HG02571 (cell line): Measurements from ENCODE around the gene CENPK.
"Not testable (repeated sequence)": the region's sequence is repeated elsewhere in the genome, so short reads cannot be mapped to it uniquely, and the experiment has no call there.

Experiments
- ATAC-seq: cut with Tn5 transposase; IDR thresholded peaks from one replicate; pipeline ENCODE4 v1.9.1; 2021; ENCODE audit warnings: mild to moderate bottlenecking, moderate library complexity; ENCODE audit not compliant: unreplicated experiment

The CENPK gene, protein sequence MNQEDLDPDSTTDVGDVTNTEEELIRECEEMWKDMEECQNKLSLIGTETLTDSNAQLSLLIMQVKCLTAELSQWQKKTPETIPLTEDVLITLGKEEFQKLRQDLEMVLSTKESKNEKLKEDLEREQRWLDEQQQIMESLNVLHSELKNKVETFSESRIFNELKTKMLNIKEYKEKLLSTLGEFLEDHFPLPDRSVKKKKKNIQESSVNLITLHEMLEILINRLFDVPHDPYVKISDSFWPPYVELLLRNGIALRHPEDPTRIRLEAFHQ

DNA sequence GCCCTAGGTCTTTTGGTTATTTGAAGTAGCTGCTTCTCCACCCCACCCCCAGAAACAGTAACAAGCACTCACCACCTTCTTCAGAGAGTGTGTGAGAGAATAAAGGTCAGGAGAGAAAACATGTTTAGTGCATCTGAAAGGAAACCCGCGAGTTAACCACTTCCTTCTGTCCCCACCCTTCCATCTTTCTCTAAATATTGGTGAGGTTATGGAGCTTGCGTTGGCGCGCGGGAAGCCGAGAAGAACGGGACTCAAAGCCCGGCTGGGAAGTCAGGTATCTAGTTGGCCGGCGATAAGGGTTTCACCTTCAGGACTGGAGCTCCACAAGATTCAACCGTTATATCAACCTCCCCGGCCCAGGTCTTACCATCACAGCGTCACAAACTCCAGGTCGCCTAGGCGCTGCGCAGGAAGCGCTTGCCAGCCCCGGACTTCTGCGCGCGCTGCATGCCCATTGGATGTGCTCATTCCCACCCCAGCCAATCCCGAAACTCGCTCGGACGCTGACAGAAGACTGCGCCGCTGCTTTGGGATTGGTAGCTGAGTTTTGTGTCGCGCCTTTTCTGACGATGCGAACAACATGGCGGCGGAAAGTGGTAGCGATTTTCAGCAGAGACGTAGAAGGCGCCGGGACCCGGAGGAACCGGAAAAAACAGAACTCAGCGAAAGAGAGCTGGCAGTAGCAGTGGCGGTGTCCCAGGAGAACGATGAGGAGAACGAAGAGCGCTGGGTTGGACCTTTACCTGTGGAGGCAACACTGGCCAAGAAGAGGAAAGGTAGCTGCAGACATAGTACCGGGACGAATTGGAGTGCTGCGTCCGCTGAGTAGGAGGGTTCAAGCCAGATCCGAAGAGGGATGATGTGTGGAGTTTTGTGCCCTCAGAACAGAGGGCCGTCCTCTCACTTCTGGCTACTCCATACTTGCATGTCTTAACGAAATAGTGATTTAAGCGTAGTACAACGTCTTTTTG, at the start of gene CENPK, which contains the start of gene PPWD1:
TSS of gene CENPK (minus strand) at position 438 of the 971 bp plus-strand sequence. CDS start 8,261 bp downstream, outside the sequence.
TSS of gene PPWD1 (plus strand) at position 566 of the 971 bp plus-strand sequence. CDS start at position 581, 15 bp downstream.
- peak; percentile 99 for ATAC-seq

DNA sequence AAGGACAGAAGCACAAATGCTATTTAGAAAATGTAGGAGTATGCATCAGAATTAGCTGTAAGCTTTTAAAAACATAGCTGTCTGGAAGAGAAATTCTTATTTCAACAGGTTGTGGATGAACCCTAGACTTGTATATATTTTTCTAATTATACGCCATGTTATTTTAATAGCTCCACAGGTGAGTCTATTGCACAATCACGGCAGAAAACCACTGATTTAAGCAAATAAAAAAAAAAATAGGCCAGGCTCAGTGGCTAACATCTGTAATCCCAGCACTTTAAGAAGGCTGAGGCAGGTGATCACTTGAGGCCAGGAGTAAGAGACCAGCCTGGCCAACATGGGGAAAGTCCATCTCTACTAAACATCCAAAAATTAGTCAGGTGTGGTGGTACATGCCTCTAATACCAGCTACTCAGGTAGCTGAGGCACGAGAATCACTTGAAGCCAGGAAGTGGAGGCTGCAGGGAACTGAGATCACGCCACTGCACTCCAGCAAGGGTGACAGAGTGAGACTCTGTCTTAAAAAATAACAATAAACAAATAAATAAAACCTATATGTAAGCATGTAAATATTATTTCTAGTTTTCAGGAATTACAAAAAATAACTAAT, 49.4 kb upstream of the CENPK start:
- no peak for ATAC-seq

- no peak for ATAC-seq
These were observed 48.6 kb upstream of the CENPK start for GRCh38 chr5:65611524-65611923.

- ATAC-seq = not testable (repeated sequence)
These were observed 38.8 kb upstream of the CENPK start for GRCh38 chr5:65601761-65602160.

GRCh38 chr5:65588694-65589093, 25.7 kb upstream of the CENPK start:
- ATAC-seq = no peak

DNA sequence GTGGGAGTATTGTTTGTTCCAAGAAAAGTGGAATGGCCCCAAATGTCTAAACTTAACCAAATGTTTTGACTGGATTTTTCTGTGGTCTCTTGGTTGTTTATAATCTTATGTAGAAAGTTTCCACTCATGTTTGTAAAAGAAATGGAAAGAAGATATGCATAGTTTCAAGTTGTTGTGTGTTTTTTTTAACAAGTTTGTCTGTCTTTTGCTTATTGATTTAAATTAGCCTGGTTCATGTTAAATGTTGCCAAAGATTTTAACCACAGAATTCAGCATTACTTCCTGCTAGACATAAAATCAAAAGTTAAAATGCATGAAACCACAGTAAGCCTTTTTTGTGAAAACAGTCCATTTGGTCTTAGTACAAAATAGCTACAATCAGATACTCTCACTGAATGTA, 14.2 kb upstream of the CENPK start:
- ATAC-seq = no peak

DNA sequence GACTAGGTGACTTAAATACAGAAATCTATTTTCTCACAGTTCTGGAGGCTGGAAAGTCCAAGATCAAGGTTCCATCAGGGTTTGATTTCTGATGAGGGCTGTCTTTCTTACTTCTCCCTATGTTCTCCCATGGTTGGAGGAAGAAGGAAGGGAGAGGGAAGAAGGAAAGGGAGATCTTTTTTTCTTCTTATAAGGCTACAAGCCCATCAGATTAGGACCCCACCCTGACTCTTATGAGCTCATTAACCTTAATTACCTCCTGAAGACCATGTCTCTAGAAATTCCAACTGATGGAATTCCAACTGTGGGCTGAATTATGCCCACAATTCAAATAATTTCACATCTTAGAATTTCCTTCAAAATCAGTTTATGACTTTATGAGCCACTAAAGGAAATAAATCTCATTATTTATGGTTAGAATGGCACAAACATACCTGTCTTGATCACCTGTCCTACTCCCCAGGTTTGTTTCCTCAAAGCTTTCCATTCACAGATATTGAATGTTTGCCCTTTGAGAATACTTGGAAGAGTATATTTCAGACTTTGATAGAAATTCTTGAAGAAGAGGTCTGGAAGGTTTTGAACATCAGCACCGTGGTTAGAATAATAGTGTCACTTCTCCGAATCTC, 7.7 kb upstream of the CENPK start:
- no peak for ATAC-seq

DNA sequence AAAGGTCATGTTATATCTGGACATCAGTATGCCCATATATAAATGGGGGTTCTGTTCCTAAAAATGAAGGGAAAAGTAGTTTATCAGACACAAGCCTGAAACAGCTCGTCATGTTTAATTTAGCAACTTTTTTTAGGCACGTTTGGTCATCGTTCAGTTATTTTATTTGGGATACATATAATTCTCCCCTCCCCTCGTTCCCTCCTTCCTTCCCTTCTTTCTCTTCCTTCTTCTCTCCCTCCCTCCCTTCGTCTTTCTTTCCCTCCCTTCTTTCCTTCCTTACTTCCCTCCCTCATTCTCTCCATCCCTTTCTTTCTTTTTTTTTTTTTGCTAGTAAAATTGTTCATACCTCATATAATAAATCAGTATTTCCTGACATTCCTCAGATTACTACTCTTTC, 3.5 kb upstream of the CENPK start:
- no peak for ATAC-seq

DNA sequence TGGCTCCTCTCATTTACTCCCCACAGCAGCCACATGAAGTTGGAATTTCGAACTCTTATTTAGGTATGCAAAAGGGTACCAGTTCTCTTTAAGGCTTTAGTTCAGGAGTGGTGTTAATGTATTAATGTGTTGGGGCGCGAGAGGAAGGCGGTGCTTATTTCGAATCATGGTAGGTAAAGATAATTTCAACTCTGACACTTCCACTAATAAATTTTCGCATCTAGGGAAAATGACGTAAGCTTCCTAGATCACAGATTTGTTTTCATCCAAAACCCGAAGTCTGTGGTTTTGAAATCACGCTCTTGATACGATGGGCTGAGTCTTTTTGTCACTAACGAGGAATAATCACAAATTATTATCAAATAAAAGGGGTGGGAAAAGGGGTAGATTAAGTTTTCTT, 809 bp upstream of the CENPK start:
- ATAC-seq = no peak

DNA sequence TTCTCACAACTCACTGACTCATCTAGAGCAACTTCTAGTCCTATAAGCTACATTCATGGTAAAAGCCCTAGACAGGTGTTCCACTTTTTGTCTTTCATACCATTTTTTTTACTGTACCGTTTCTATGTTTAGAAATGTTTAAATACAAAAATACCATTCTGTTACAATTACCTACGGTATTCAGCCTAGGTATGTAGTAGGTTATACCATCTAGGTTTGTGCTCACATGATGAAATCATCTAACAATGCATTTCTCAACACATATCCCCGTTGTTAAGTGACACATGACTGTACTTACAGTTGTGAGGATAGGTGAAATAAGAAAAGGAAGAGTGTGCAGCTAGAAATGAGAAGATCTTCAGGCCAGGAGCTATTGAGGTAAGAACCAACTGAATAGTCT, 6.2 kb downstream of the CENPK start:
- ATAC-seq = no peak

DNA sequence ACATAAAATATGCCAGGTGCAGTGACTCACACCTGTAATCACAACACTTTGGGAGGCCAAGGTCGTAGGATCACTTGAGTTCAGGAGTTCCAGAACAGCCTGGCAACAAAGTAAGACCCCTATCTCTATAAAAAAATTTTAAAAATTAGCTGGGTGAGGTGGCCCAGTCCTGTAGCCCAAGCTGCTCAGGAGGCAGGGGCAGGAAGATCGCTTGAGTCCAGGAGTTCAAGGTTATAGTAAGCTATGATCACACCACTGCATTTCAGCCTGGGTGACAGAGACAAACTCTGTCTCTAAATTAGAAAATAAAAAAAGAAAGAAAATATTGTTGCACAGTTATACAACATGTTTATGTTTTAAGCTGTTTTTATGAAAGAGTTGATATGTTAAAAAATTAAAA, 6.8 kb downstream of the CENPK start:
- no peak for ATAC-seq

DNA sequence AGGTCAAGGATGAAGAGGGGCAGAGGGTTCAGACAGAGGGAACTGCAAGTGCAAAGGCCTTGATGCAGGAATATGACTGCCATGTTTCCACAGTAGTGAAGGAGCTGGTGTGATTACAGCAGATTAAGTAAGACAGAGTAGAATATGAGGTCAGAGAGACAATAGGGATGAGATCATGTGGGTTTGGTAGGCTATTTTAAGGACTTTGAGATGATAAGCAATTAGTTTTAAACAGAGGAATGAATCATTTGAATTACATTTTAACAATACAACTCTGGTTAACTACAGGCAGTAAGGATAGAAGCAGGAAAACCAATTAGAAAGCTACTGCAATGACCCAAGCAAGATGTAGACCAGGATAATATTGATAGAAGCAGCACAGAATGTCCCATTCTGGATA, 7.7 kb downstream of the CENPK start:
- ATAC-seq = no peak

DNA sequence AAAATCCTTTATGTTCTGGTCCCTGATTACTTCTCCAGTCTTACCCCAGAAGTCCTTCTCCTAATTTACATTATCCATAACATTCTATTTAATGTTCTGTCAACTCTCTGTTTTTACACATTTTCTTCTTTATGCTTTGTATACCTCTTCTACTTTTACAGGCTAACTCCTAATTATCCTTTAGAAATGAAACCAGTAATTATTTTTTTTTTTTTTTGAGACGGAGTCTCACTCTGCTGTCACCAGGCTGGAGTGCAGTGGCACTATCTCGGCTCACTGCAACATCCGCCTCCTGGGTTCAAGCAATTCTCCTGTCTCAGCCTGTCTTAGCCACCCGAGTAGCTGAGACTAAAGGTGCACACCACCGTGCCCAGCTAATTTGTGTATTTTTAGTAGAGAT, 9.0 kb downstream of the CENPK start:
- no peak for ATAC-seq

DNA sequence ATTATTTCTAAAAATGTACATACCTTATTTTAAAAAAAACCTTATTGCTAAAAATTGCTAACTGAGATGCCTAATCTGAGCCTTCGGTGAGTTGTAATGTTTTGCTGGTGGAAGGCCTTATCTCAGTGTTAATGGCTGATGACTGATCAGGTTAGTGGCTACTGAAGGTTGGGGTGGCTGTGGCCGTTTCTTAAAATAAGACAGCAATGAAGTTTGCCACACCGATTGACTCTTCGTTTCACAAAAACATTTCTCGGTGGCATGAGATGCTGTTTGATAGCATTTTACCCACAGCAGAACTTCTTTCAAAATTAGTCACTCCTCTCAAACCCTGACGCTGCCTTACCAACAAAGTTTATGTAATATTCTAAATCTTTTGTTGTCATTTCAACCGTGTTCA, 14.7 kb downstream of the CENPK start:
- ATAC-seq = no peak

DNA sequence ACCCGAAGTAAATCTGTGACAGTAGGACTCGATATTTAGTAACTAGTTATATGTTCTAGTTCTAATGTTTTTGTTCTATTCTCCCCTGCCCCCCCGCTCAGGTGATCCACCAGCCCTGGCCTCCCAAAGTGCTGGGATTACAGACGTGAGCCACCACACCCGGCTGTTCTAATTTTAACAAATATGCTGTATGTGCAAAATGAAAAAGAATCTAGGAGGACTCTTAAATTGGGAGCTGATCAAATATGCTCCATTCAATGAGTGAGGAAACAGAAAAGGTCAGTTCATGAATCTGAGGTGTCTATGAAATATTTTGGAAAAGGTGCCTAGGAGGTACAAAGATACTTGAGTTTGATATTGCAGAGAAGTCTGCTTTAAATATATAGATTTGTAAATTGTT, 16.8 kb downstream of the CENPK start:
- no peak for ATAC-seq

- ATAC-seq = no peak
These were observed 18.5 kb downstream of the CENPK start for GRCh38 chr5:65544473-65544872.

DNA sequence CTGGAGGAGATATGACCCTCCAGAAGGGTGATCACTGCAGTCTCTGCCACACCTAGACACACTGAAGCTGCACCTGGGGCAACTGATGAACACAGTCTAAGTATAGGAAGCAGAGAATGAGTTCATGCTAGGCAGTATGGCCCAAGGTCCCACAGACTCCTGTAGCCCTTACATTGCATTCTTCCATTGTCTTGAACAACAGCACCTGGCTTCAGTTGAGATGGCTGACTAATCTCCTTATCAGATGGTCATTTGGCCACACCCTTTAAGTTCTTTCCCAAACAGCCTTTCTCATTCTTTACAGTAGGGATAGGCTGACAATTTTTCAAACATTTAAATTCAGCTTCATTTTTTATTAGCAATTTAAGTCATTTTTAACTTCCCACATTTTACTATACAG, 23.1 kb downstream of the CENPK start:
- no peak for ATAC-seq

GRCh38 chr5:65535529-65535987, 27.4 kb downstream of the CENPK start:
- no peak for ATAC-seq

DNA sequence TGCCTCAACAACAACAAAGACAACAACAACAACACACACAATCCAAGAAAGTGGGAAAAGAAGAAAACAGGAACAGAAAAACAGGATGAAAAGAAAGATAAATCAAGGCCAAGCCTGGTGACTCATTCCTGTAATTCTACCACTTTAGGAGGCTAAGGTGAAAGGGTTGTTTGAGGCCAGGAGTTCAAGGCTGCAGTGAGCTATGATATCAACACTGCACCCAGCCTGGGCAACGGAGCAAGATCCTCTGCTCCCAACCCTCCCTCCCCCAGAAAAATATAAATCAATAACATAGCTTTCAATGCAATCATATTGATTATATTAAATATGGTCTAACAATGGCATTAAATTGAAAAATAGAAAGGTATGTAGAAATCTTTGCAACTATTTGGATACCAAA, 32.1 kb downstream of the CENPK start:
- ATAC-seq = no peak

DNA sequence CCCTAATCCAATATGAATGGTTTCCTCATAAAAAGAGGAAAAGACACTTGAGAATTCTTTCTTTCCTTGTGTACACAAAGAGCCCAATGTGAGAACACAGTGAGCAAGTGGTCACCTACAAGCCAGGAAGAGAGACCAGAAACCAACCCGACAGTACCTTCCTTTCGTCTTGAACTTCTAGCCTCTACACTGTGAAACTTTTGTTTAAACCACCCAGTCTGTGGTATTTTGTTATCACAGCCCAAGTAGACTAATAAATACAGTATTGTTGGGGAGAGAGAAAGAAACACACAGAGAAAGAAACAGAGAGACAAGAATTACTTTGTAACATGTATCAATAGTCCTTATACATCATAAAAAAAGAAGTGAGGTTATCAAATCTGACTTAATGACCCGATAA, 37.2 kb downstream of the CENPK start:
- no peak for ATAC-seq
